Measurements from ENCODE around the gene IMPDH1. TPM values are rescaled to one million over a fixed set of nuclear protein-coding genes. Genes with fewer than 3 reads are reported as not detected.

Gene IMPDH1
- total RNA-seq, 5 donors from 2014 or later (not counting 1 experiment from before 2014, with no cell fraction given), result 39.9 to 73.3 (median 65.6) TPM

DNA sequence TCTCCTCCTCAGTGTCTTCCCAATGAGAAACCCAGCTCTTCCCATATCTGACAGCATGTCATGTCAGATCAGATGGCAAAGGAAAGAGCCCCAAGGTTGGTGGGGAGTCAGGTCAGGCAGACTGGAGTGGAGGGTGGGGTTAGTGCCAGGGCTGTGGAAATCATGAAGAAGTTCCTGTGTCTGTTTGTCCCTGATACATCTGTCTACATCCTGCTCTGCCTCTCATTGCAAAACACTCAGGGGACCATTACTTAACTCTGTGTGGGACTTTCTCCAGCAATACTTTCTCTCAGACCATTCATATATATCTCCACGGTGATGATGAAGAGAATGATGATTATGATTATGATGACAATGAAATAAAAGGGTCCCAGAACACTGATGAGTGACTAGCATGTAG is 51.5 kb downstream of the IMPDH1 start:
- H3K9me3 ChIP-seq, result no peaks in the 10 kb centered on the region
- H3K36me3 ChIP-seq (ENCODE audit: control insufficient read depth in 2 of 2, extremely low read depth in 1 of 2, insufficient read depth in 1 of 2, low read length in 1 of 2), result no peaks in the 10 kb centered on the region
- CTCF ChIA-PET, result interaction anchor here (0.6 to 2.0 kb wide), 4 partner anchors 20 to 67 kb away, joined by 3 to 5 read pairs (median 4); no protein-coding TSS in a partner anchor
- POLR2A ChIA-PET, result interaction anchor here in 1 of 2 donors (1.0 kb wide), 1 partner anchor 14 kb away, joined by 3 read pairs; the partner anchor contains the start of gene RBM28
- no CpG with 5 or more reads among the region's 1 CpG for WGBS (ENCODE audit: insufficient coverage)
- ATAC-seq (replicated peaks in 1 of 4) (no peak), DNase-seq (no peak)
- no peaks in the 10 kb centered on the region for H3K9me3 Mint-ChIP-seq
- H3K27me3 Mint-ChIP-seq, result peaks cover 21 to 38% of the 10 kb centered on the region in 2 donors
- H3K27ac ChIP-seq (ENCODE audit: low read length), result no peak overlapping the region
- H3K4me3 Mint-ChIP-seq, result no peak overlapping the region
- peaks cover 5 to 47% of the 10 kb centered on the region in 2 experiments for H3K27me3 ChIP-seq (replicated peaks in 1 of 2; ENCODE audit: control insufficient read depth in 2 of 2, extremely low read depth in 1 of 2, insufficient read depth in 2 of 2, low read length in 1 of 2)
- peaks cover 0 to 20% of the 10 kb centered on the region in 2 experiments for H3K4me1 ChIP-seq (ENCODE audit: control insufficient read depth in 1 of 2, extremely low read depth in 1 of 2, insufficient read depth in 2 of 2, low read length in 2 of 2)
- no peaks in the 10 kb centered on the region for H3K36me3 Mint-ChIP-seq
- no peak overlapping the region for H3K4me3 ChIP-seq (ENCODE audit: control insufficient read depth in 1 of 2, extremely low read depth in 1 of 2, low read length in 1 of 2)
- peaks cover 15 to 26% (median 19%) of the 10 kb centered on the region in 3 donors for H3K4me1 Mint-ChIP-seq
- H3K27ac Mint-ChIP-seq, result no peak overlapping the region

DNA sequence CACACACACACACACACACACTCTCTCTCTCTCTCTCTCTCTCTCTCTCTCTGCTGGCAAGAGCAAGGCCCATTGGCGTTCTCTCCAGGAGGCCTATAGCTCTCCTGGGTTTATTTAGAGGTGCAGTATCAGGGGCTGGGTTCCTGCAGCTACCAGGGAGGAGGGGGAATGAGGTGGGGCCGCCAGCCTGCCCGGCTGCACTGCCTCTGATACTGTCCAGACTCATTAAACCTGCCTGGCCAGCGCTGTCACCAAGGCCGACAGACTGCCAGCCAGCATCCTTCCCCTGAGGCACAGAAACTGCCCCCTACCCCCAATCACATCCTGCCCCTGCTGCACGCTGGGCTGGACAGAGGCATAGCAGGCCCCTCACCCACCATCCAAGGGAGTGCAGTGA is 52.6 kb downstream of the IMPDH1 start:
- ChIA-PET POLR2A (interaction anchor here in 1 of 2 donors (0.5 kb wide), 1 partner anchor 226 kb away, joined by 5 read pairs; no protein-coding TSS in a partner anchor), CTCF (interaction anchor here (0.7 to 2.0 kb wide), 3 partner anchors 30 to 68 kb away, joined by 3 to 5 read pairs (median 5); partner anchors contain the start of gene IMPDH1 (in 1 of the 2))
- Mint-ChIP-seq H3K4me1 (peaks cover 12 to 24% (median 20%) of the 10 kb centered on the region in 3 donors), H3K36me3 (no peaks in the 10 kb centered on the region), H3K27ac (no peak overlapping the region), H3K9me3 (no peaks in the 10 kb centered on the region), H3K27me3 (peaks cover 26 to 38% of the 10 kb centered on the region in 2 donors), H3K4me3 (no peak overlapping the region)
- H3K9me3 ChIP-seq, result no peaks in the 10 kb centered on the region
- whole genome bisulfite sequencing (ENCODE audit: insufficient coverage), result 89% methylated on average over 3 of the region's 6 CpGs
- H3K27me3 ChIP-seq (replicated peaks in 1 of 2; ENCODE audit: control insufficient read depth in 2 of 2, extremely low read depth in 1 of 2, insufficient read depth in 2 of 2, low read length in 1 of 2), result peaks cover 3 to 50% of the 10 kb centered on the region in 2 experiments
- DNase-seq (no peak), ATAC-seq (replicated peaks in 1 of 4) (no peak)
- H3K36me3 ChIP-seq (ENCODE audit: control insufficient read depth in 2 of 2, extremely low read depth in 1 of 2, insufficient read depth in 1 of 2, low read length in 1 of 2), result no peaks in the 10 kb centered on the region
- H3K4me3 ChIP-seq (ENCODE audit: control insufficient read depth in 1 of 2, extremely low read depth in 1 of 2, low read length in 1 of 2), result no peak overlapping the region
- H3K4me1 ChIP-seq (ENCODE audit: control insufficient read depth in 1 of 2, extremely low read depth in 1 of 2, insufficient read depth in 2 of 2, low read length in 2 of 2), result peaks cover 0 to 22% of the 10 kb centered on the region in 2 experiments
- H3K27ac ChIP-seq (ENCODE audit: low read length), result no peak overlapping the region

DNA sequence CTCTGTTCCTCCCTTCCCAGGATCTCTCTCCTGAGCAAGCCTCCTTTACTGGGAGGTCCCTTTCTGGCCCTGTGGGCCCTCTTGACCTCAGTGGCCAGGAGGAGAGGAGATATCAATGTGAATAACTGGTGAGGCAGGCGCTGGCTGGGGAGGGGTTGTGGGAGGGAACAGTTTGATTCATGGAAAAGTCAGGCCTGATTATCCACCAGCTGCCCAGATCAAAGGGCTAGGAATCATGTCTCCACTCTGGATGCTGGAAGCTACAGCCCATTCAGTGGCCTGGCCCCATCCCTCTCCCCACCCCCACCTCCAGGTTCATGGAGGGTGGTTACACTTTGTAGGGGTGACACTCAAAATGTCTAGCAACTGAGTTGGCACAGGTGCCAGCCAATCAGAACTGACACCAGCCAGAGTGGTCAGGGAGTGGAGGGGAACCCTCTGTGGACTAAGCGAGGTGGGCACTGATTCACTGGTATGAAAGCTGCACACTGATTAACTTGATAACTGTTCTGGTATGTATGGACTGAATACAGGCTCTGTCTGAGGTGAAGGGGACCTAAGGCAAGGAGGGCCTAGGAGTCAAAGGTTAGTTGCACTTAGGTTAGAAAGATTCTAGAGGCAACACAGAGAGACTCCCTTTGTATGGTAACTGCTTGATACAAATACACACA is 53.1 kb downstream of the IMPDH1 start:
- no peak overlapping the region for H3K4me3 Mint-ChIP-seq
- POLR2A ChIA-PET, result interaction anchor here in 1 of 2 donors (0.5 kb wide), 1 partner anchor 225 kb away, joined by 5 read pairs; no protein-coding TSS in a partner anchor

DNA sequence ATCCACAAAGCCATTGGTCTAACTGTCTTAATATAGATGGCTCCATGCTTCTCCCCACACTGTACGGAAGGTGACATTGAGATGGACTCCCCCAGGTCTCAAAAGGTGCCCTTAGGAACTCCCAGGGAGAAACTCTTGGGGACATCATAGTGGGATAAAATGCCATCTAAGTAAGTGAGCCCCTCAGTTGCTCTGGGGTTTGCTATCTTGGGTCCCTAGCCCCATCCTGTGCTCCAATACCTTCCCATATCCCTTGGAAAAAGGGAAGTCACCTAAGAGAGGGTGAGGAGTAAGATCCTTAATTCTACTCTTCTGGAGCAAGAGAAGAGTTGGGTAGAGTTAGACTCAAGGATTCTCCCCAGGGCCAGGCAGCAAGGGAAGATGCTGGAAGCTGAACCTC is 56.2 kb downstream of the IMPDH1 start:
- no peak for ATAC-seq (replicated peaks in 1 of 4)
- H3K4me3 Mint-ChIP-seq, result peak overlapping the region in 2 of 3 donors; percentile 53 to 75
- CTCF ChIA-PET, result interaction anchor here in 1 of 2 donors (1.2 kb wide), 1 partner anchor 34 kb away, joined by 3 read pairs; no protein-coding TSS in a partner anchor

More for the DNA sequence above, 53.1 kb downstream of the IMPDH1 start:
- no peak overlapping the region for H3K27ac Mint-ChIP-seq
- peaks cover 21 to 33% of the 10 kb centered on the region in 2 donors for H3K27me3 Mint-ChIP-seq
- H3K9me3 ChIP-seq, result no peaks in the 10 kb centered on the region
- H3K27ac ChIP-seq (ENCODE audit: low read length), result no peak overlapping the region
- CTCF ChIA-PET, result interaction anchor here (0.6 to 2.0 kb wide), 3 partner anchors 15 to 68 kb away, joined by 3 to 5 read pairs (median 3); partner anchors contain the start of gene IMPDH1 (in 1 of the 2)
- no peaks in the 10 kb centered on the region for H3K36me3 Mint-ChIP-seq
- DNase-seq, result no peak
- H3K4me1 Mint-ChIP-seq, result peaks cover 7 to 18% (median 14%) of the 10 kb centered on the region in 3 donors
- H3K4me1 ChIP-seq (ENCODE audit: control insufficient read depth in 1 of 2, extremely low read depth in 1 of 2, insufficient read depth in 2 of 2, low read length in 2 of 2), result peaks cover 0 to 18% of the 10 kb centered on the region in 2 experiments
- 80% methylated on average over 1 of the region's 2 CpGs for WGBS (ENCODE audit: insufficient coverage)
- H3K9me3 Mint-ChIP-seq, result no peaks in the 10 kb centered on the region
- no peaks in the 10 kb centered on the region for H3K36me3 ChIP-seq (ENCODE audit: control insufficient read depth in 2 of 2, extremely low read depth in 1 of 2, insufficient read depth in 1 of 2, low read length in 1 of 2)
- no peak for ATAC-seq (replicated peaks in 1 of 4)
- peaks cover 3 to 50% of the 10 kb centered on the region in 2 experiments for H3K27me3 ChIP-seq (replicated peaks in 1 of 2; ENCODE audit: control insufficient read depth in 2 of 2, extremely low read depth in 1 of 2, insufficient read depth in 2 of 2, low read length in 1 of 2)
- H3K4me3 ChIP-seq (ENCODE audit: control insufficient read depth in 1 of 2, extremely low read depth in 1 of 2, low read length in 1 of 2), result no peak overlapping the region

DNA sequence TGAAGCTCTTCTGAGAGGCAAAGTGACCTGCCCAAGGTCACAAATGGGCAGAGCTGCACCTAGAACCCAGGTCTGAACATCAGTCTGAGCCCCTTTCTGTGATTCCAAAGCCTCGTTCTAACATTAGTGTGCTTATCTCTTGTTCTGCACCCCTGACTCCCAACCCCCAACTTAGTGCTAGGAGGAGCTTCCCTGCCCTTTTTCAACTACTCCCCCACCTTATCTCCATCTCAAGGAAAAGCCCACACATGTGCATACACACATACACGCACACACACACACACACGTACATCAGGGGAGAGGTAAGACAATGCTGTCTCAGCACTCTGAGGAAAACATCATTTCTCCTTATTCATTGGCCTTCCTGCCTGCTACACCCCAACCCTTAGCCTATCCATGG is 56.6 kb downstream of the IMPDH1 start:
- Histone ChIP-seq H3K27me3 (replicated peaks in 1 of 2; ENCODE audit: control insufficient read depth in 2 of 2, extremely low read depth in 1 of 2, insufficient read depth in 2 of 2, low read length in 1 of 2) (peaks cover 3 to 40% of the 10 kb centered on the region in 2 experiments), H3K4me1 (ENCODE audit: control insufficient read depth in 1 of 2, extremely low read depth in 1 of 2, insufficient read depth in 2 of 2, low read length in 2 of 2) (peaks cover 0 to 10% of the 10 kb centered on the region in 2 experiments), H3K9me3 (no peaks in the 10 kb centered on the region), H3K4me3 (ENCODE audit: control insufficient read depth in 1 of 2, extremely low read depth in 1 of 2, low read length in 1 of 2) (no peak overlapping the region), H3K27ac (ENCODE audit: low read length) (no peak overlapping the region), H3K36me3 (ENCODE audit: control insufficient read depth in 2 of 2, extremely low read depth in 1 of 2, insufficient read depth in 1 of 2, low read length in 1 of 2) (no peaks in the 10 kb centered on the region)
- H3K27ac Mint-ChIP-seq, result no peak overlapping the region
- DNase-seq (no peak), ATAC-seq (replicated peaks in 1 of 4) (no peak)
- CTCF ChIA-PET, result interaction anchor here in 1 of 2 donors (1.2 kb wide), 1 partner anchor 34 kb away, joined by 3 read pairs; no protein-coding TSS in a partner anchor
- POLR2A ChIA-PET, result no interaction called here
- 92% methylated on average over 3 of the region's 3 CpGs for WGBS (ENCODE audit: insufficient coverage)
- H3K36me3 Mint-ChIP-seq, result no peaks in the 10 kb centered on the region
- peak overlapping the region; percentile 21 to 75 (median 53) for H3K4me3 Mint-ChIP-seq
- H3K4me1 Mint-ChIP-seq, result peaks cover 3 to 14% (median 6%) of the 10 kb centered on the region in 3 donors
- no peaks in the 10 kb centered on the region for H3K9me3 Mint-ChIP-seq
- H3K27me3 Mint-ChIP-seq, result peaks cover 25 to 40% of the 10 kb centered on the region in 2 donors

More for the DNA sequence above, 56.2 kb downstream of the IMPDH1 start:
- Histone ChIP-seq H3K27ac (ENCODE audit: low read length) (no peak overlapping the region), H3K27me3 (replicated peaks in 1 of 2; ENCODE audit: control insufficient read depth in 2 of 2, extremely low read depth in 1 of 2, insufficient read depth in 2 of 2, low read length in 1 of 2) (peaks cover 3 to 40% of the 10 kb centered on the region in 2 experiments), H3K36me3 (ENCODE audit: control insufficient read depth in 2 of 2, extremely low read depth in 1 of 2, insufficient read depth in 1 of 2, low read length in 1 of 2) (no peaks in the 10 kb centered on the region), H3K4me1 (ENCODE audit: control insufficient read depth in 1 of 2, extremely low read depth in 1 of 2, insufficient read depth in 2 of 2, low read length in 2 of 2) (peaks cover 0 to 10% of the 10 kb centered on the region in 2 experiments), H3K4me3 (ENCODE audit: control insufficient read depth in 1 of 2, extremely low read depth in 1 of 2, low read length in 1 of 2) (no peak overlapping the region), H3K9me3 (no peaks in the 10 kb centered on the region)
- Mint-ChIP-seq H3K4me1 (peaks cover 3 to 14% (median 6%) of the 10 kb centered on the region in 3 donors), H3K27me3 (peaks cover 27 to 43% of the 10 kb centered on the region in 2 donors), H3K27ac (peak overlapping the region in 1 of 2 donors; percentile 23), H3K36me3 (no peaks in the 10 kb centered on the region), H3K9me3 (no peaks in the 10 kb centered on the region)
- POLR2A ChIA-PET, result interaction anchor here in 1 of 2 donors (0.5 kb wide), 1 partner anchor 15 kb away, joined by 4 read pairs; no protein-coding TSS in a partner anchor
- DNase-seq, result no peak
- WGBS (ENCODE audit: insufficient coverage), result no CpG with 5 or more reads among the region's 1 CpG

DNA sequence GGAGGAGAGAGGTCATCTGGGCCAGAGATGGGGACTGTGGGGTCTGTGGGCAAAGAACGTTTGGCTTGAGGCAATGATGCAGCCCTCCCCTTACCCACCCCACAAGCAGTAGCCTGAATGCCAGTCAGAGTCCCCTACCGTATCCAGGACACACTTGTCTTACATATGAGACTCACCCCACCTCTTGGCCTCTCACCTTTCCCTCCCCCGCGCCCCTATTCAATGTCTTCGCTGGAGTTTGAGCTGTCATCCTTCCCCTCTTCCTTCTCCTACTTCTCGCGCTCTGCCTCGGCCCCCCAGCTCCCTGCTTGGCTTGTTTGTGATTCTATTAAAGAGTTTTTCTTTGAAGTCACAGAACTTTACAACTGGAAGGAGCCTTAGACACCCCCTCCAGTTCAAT is 57.1 kb downstream of the IMPDH1 start:
- H3K4me3 ChIP-seq (ENCODE audit: control insufficient read depth in 1 of 2, extremely low read depth in 1 of 2, low read length in 1 of 2), result no peak overlapping the region
- no peaks in the 10 kb centered on the region for H3K9me3 ChIP-seq
- ChIA-PET POLR2A (no interaction called here), CTCF (interaction anchor here in 1 of 2 donors (1.2 kb wide), 1 partner anchor 35 kb away, joined by 3 read pairs; no protein-coding TSS in a partner anchor)
- no peaks in the 10 kb centered on the region for H3K9me3 Mint-ChIP-seq
- no peaks in the 10 kb centered on the region for H3K36me3 ChIP-seq (ENCODE audit: control insufficient read depth in 2 of 2, extremely low read depth in 1 of 2, insufficient read depth in 1 of 2, low read length in 1 of 2)
- 84% methylated on average over 6 of the region's 8 CpGs for WGBS (ENCODE audit: insufficient coverage)
- DNase-seq (no peak), ATAC-seq (replicated peaks in 1 of 4) (no peak)
- peak overlapping the region in 1 of 2 donors; percentile 15 for H3K27ac Mint-ChIP-seq
- H3K36me3 Mint-ChIP-seq, result no peaks in the 10 kb centered on the region
- H3K4me1 Mint-ChIP-seq, result peaks cover 3 to 14% (median 6%) of the 10 kb centered on the region in 3 donors
- H3K27me3 ChIP-seq (replicated peaks in 1 of 2; ENCODE audit: control insufficient read depth in 2 of 2, extremely low read depth in 1 of 2, insufficient read depth in 2 of 2, low read length in 1 of 2), result peaks cover 3 to 39% of the 10 kb centered on the region in 2 experiments
- peaks cover 0 to 10% of the 10 kb centered on the region in 2 experiments for H3K4me1 ChIP-seq (ENCODE audit: control insufficient read depth in 1 of 2, extremely low read depth in 1 of 2, insufficient read depth in 2 of 2, low read length in 2 of 2)
- H3K27me3 Mint-ChIP-seq, result peaks cover 31 to 40% of the 10 kb centered on the region in 2 donors
- peak overlapping the region; percentile 21 to 75 (median 53) for H3K4me3 Mint-ChIP-seq
- H3K27ac ChIP-seq (ENCODE audit: low read length), result no peak overlapping the region
